H1 (cell line): ENCODE measurements around the gene PAOX. TPM values are rescaled to one million over a fixed set of nuclear protein-coding genes. Genes with fewer than 3 reads are reported as not detected.

Source experiments
- BCL11A ChIP-seq, 2 experiments: IDR thresholded peaks; one replicate each; pipeline ENCODE4 v1.6.1; 2011; ENCODE audit warnings: low read depth in 2 of 2, low read length in 2 of 2, mild to moderate bottlenecking in 2 of 2
- CREB1 ChIP-seq: IDR thresholded peaks from 2 replicates; pipeline ENCODE4 v1.6.1; 2012; ENCODE audit warnings: inconsistent platforms
- CTCF ChIP-seq, 3 experiments: IDR thresholded peaks; 1 replicate in 2 of 3; 2 replicates in 1 of 3; pipeline versions ENCODE4 v1.5.1 to v1.6.1; 2011; ENCODE audit warnings: low read length in 3 of 3, mild to moderate bottlenecking in 3 of 3, inconsistent platforms in 2 of 3, low read depth in 1 of 3, moderate library complexity in 1 of 3; ENCODE audit not compliant: insufficient read depth in 1 of 3; ENCODE audit errors: control extremely low read depth in 1 of 3
- E2F6 ChIP-seq: IDR thresholded peaks from 2 replicates; pipeline ENCODE4 v1.6.1; 2012; ENCODE audit warnings: inconsistent platforms
- EGR1 ChIP-seq: IDR thresholded peaks from 2 replicates; pipeline ENCODE4 v1.6.1; 2011; ENCODE audit warnings: low read depth, low read length, borderline replicate concordance
- EZH2 ChIP-seq: fragments of 200-600 bp; sonication (generic); IDR thresholded peaks from 2 replicates; pipeline ENCODE4 v1.7.1; 2012; ENCODE audit warnings: low read depth, mild to moderate bottlenecking, moderate library complexity, low read length, inconsistent platforms; ENCODE audit not compliant: severe bottlenecking
- FOSL1 ChIP-seq: IDR thresholded peaks from 2 replicates; pipeline ENCODE4 v1.6.1; 2011; ENCODE audit warnings: mild to moderate bottlenecking, low read depth, low read length, moderate library complexity; ENCODE audit not compliant: insufficient read depth
- GABPA ChIP-seq: IDR thresholded peaks from 2 replicates; pipeline ENCODE4 v1.6.1; 2011; ENCODE audit warnings: mild to moderate bottlenecking, low read length, moderate library complexity, borderline replicate concordance; ENCODE audit not compliant: insufficient read depth
- GTF2F1 ChIP-seq: IDR thresholded peaks from 2 replicates; pipeline ENCODE4 v1.6.1; 2012; ENCODE audit warnings: low read depth, low read length, improper control_type of control experiment, borderline replicate concordance
- JUND ChIP-seq: IDR thresholded peaks from 2 replicates; pipeline ENCODE4 v1.6.1; 2011; ENCODE audit warnings: mild to moderate bottlenecking, improper control_type of control experiment, low read length
- KDM1A ChIP-seq: fragments of 200-600, 300-600 bp; sonication (generic); IDR thresholded peaks from 2 replicates; pipeline ENCODE4 v1.7.1; 2016; ENCODE audit warnings: mild to moderate bottlenecking, low read length, borderline replicate concordance
- KDM4A ChIP-seq: IDR thresholded peaks from one replicate; pipeline ENCODE4 v1.7.1; 2012; ENCODE audit warnings: low read depth, mild to moderate bottlenecking, moderate library complexity, low read length, inconsistent platforms; ENCODE audit not compliant: severe bottlenecking
- KDM5A ChIP-seq: fragments of 200-600 bp; IDR thresholded peaks from 2 replicates; pipeline ENCODE4 v1.7.1; 2012; ENCODE audit warnings: mild to moderate bottlenecking, low read length, inconsistent platforms, mixed read lengths
- NRF1 ChIP-seq: IDR thresholded peaks from 2 replicates; pipeline ENCODE4 v1.6.1; 2011; ENCODE audit warnings: mild to moderate bottlenecking, low read depth, low read length, improper control_type of control experiment
- POLR2AphosphoS5 ChIP-seq: IDR thresholded peaks from 2 replicates; pipeline ENCODE4 v1.6.1; 2011; ENCODE audit warnings: low read depth, low read length
- POU5F1 ChIP-seq: IDR thresholded peaks from 2 replicates; pipeline ENCODE4 v1.6.1; 2011; ENCODE audit warnings: low read depth, mild to moderate bottlenecking, low read length, moderate library complexity
- RNF2 ChIP-seq: fragments of 200-900, 300-1000 bp; sonication (generic); IDR thresholded peaks from 2 replicates; pipeline ENCODE4 v1.7.1; 2016; ENCODE audit warnings: borderline replicate concordance, low read depth, mild to moderate bottlenecking, antibody characterized with exemption, low read length; ENCODE audit not compliant: poor library complexity, severe bottlenecking; ENCODE audit errors: missing control alignments
- SIRT6 ChIP-seq: IDR thresholded peaks from one replicate; pipeline ENCODE4 v1.7.1; 2012; ENCODE audit warnings: low read length, inconsistent platforms
- SIX5 ChIP-seq: IDR thresholded peaks from 2 replicates; pipeline ENCODE4 v1.6.1; 2011; ENCODE audit warnings: mild to moderate bottlenecking, low read depth, low read length
- SP2 ChIP-seq: IDR thresholded peaks from 2 replicates; pipeline ENCODE4 v1.6.1; 2012; ENCODE audit warnings: mild to moderate bottlenecking, low read length, inconsistent platforms
- SUZ12 ChIP-seq: fragments of 200-600 bp; sonication (generic); IDR thresholded peaks from 2 replicates; pipeline ENCODE4 v1.6.1; 2012; ENCODE audit warnings: mild to moderate bottlenecking, inconsistent platforms, low read length, moderate library complexity, mixed read lengths
- TAF1 ChIP-seq: IDR thresholded peaks from 2 replicates; pipeline ENCODE4 v1.6.1; 2011; ENCODE audit warnings: mild to moderate bottlenecking, low read depth, low read length
- polyA plus RNA-seq, 7 experiments: library from polyadenylated mRNA; depleted of rRNA in 3 of 7; stranded (reverse) in 5 of 7; unstranded in 2 of 7; fragments of >200 nt in 5 of 7; fragments of 200-250 nt in 2 of 7; gene quantifications; 1 replicate in 5 of 7; 2 replicates in 1 of 7; 4 replicates in 1 of 7; pipeline versions ENCODE4 v1.2.1 to v1.2.3, GENCODE V29; 2011 to 2013; ENCODE audit warnings: missing spikeins in 2 of 7, mixed read lengths in 2 of 7
- total RNA-seq: library from RNA; stranded (reverse); fragmentation: NEBNext Ultra II Directional; extraction: Animal tissue kit (Norgen Biotek cat#: 25700); gene quantifications from 2 replicates; pipeline ENCODE4 v1.2.1, GENCODE V29; 2021

The PAOX gene
- total and polyA plus RNA-seq, 2 of the 8 experiments (the other 6 are each of a cell fraction or from before 2014, with no cell fraction given), result 3.7 to 4.3 TPM

GRCh38 chr10:133329491-133330202 lies 49.4 kb upstream of the PAOX start (continued):
- peak; percentile 51; the same call in 1 of the 2 replicates for TF ChIP-seq GABPA
- TF ChIP-seq POU5F1, result no peak
- no peak for TF ChIP-seq SIX5
- no peak; the same call in 1 of the 2 replicates for TF ChIP-seq CREB1
- no peak for TF ChIP-seq GTF2F1
- TF ChIP-seq JUND, result no peak
- TF ChIP-seq KDM1A, result no peak
- TF ChIP-seq SUZ12, result no peak
- no peak for TF ChIP-seq POLR2AphosphoS5
- TF ChIP-seq EZH2, result no peak
- no peak for TF ChIP-seq EGR1
- no peak for TF ChIP-seq TAF1
- TF ChIP-seq FOSL1, result no peak
- TF ChIP-seq BCL11A (IDR thresholded peaks at IDR 0.05; ENCODE audit: low read depth in 2 of 2, low read length in 2 of 2), result no peak
- no peak for TF ChIP-seq RNF2
- no peak for TF ChIP-seq NRF1
- no peak for TF ChIP-seq SP2
- no peak for TF ChIP-seq E2F6
- no peak for TF ChIP-seq KDM4A
- TF ChIP-seq KDM5A, result no peak
- peak; percentile 86 to 89 (median 87) for TF ChIP-seq CTCF (IDR thresholded peaks at IDR 0.05; ENCODE audit: control extremely low read depth in 1 of 3, insufficient read depth in 1 of 3, low read depth in 1 of 3, low read length in 3 of 3)
- no peak for TF ChIP-seq SIRT6
